Stimulated activated CD8-positive, alpha-beta memory T cell treated with anti-CD3 and anti-CD28 coated beads, Interleukin-7, amount 100 ng/mL, for 4 hours (primary cell): ENCODE measurements around the gene RERE.
A peak's percentile ranks its signal among the peaks of the same experiment; 100 is the strongest.
"Not testable (repeated sequence)": the region's sequence is repeated elsewhere in the genome, so short reads cannot be mapped to it uniquely, and the experiment has no call there.

Source experiments
- DNase-seq, 2 donors: peaks; one replicate each; pipeline ENCODE4 v3.0.0-alpha.2; 2020; ENCODE audit warnings: low read depth in 2 of 2

RERE gene

GRCh38 chr1:8517661-8518489 lies 299.6 kb downstream of the RERE start:
- DNase-seq, result no peak

DNA sequence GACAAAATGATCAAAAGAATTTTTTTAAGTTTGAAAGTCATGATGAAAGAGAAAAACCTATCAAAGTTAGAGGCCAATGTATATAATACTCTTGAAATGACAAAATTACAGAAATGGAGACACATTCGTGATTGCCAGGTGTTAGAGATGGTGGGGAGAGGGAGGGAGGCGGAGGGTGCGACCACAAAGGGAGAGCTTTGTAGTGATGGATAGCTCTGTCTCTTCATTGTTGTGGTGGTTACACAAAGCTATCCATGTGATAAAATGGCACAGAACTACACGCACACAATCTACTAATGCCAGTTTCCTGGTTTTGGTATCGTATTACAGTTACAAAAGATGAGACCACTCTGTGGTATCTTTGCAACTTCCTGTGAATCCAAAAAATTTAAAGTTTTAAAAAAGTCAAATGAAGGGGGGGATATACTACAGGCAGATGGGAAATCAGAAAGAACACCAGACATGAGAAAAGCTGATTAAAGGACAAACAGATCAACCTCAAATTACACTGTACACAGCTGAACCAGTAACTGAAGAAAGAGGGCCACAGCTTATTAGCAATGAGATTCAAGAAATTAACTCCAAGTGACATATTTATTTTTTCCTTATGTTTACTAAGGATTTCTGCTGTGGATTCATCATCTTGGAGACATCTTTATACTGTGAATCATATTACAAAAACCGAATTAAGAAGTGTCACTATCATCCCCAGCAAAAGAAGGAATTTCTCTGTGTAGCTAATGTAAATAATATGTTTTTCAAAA lies 300.5 kb downstream of the RERE start:
- no peak for DNase-seq

- DNase-seq, result no peak
Observed at GRCh38 chr1:8516278-8516777, 301.1 kb downstream of the RERE start.

DNA sequence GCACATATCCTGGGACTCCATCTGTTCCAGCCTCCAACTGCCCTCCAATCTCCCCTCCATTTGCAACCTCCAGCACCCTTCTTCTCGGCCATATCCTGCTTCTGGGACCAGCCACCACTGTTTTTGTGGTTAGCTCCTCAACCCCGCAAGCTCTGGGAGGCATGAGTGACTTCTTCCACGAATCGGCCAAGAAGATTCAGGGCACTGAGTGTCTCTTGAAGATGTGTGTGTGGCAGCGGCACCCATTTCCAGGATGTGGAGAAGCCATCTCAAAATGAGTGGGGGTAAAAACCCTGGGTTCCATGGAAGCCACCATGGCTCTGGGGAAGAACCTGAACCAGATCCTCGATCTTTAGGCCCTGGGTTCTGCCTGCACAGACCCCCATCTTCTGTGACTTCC lies 304.9 kb downstream of the RERE start:
- no peak for DNase-seq

DNA sequence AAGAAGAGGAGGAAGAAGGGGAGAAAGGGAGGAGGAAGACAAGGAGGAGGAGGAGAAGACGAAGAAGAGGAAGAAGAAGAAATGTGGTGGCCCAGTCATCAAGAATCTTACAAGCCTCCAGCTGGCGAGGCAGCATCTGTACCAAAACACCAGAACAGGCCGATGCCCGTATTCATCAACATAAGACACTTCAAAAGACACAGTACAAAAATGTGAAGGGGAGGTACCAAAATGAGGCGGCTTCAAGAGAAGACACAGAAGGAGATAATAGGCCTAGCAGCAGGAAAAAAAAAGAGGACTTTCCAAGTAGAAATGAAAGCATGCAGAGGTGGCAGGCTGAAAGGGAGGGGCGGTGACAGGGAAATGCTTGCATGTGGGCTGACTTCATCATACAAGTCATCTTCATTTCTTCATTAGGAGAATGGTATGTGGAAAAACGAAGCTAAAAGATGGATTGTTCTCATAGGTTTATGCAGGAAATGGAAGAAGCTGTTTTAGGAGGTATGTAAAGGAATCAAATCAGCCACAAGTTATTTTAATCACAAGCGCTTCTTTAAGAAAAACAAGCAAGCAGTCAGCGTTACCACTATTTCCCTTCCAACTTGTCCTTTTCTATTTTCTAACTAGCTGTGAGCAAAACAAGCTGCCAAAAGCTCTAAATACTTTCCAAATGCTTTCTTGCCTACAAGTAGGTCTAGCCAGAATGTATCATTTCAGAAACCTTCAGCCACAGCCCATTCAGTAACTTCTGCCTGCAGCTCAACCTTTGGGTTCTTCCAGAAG lies 307.2 kb downstream of the RERE start:
- DNase-seq, result peak in 1 of 2 donors; percentile 20

DNA sequence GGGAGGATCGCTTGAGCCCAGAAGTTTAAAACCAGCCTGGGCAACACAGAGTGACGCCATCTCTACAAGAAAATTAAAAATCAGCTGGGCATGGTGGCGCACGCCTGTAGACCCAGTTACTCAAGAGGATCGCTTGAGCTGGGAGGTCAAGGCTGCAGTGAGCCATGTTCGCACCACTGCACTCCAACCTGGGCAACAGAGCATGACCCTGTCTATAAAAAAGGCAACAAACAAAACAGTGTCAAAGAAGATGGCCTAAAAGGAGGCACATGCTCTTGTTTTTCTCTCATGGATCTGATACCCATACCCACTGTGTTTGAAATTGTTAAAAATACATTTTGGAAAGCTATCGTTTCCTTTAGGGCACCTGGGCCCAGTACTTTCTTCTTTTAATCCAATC lies 307.9 kb downstream of the RERE start:
- no peak for DNase-seq

GRCh38 chr1:8506995-8507615 lies 310.3 kb downstream of the RERE start:
- no peak for DNase-seq

DNA sequence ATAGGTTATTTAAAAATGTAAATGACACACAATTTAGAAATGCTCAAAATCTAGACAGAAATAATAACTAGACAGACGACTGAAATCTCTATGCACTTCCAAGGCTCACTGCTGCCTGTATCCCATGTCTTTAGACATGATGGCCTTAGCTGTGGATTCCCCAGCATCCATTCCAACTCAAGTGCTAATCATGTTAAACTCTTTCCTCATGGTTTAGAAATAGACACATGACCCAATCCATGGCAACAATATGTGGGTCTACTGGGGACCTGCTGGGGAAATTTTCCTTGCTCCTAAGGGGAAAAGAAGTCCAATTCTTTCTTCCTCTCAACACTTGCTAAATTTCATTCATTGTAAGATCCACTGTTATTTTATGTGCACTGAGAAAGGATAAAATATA lies 311.0 kb downstream of the RERE start:
- no peak for DNase-seq

DNA sequence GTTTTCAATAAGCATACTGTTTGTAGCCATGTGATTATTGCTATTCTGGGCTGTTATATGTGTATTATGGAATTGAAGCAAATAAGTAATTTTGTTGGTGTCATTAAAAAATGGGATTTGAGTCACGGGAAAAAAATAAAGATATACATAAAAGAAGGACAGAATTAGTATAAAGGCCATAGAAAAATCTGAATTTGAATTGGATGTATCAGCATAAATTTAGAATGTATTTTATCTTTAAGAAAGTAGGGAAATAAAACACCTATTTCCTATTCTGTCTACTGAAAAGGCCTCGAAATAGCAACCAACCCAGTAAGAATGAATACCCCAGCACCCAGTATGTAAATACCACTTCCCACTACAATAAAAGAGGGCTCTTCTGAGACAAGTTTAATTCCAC lies 313.6 kb downstream of the RERE start:
- DNase-seq, result no peak

DNA sequence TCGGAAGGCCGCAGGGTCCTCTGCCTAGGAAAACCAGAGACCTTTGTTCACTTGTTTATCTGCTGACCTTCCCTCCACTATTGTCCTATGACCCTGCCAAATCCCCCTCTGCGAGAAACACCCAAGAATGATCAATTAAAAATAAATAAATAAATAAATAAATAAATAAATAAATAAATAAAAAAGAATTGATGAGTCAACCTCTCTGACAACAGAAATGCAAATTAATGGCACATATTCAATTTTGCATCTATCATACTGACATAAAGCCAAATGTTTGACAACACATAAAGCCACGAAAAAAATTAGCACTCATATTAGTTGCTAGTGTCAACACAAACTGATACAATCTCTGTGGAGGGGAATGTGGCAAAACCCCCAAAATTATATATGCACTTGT lies 314.5 kb downstream of the RERE start:
- not testable (repeated sequence) for DNase-seq

- no peak for DNase-seq
Observed at GRCh38 chr1:8497210-8497819, 320.1 kb downstream of the RERE start.

DNA sequence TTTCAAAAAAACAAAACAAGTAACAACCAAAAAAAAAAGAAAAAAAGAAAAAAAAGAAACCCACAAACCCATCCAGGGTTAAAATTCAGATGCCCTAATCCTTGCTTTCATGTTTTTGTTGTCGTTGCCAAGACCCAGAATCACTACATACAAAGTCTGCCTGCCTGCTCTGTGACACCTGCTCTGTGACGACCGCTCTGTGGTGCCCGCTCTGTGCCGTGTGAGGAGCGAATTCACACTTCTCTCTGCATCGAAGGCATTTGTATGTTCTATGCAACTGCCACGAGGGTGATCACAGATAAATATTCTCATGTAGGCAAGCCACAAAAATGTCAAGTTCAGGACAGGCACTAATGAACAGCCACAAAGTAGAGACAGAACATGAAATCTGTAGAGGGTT lies 321.0 kb downstream of the RERE start:
- peak in 1 of 2 donors; percentile 16 for DNase-seq

- peak in 1 of 2 donors; percentile 21 for DNase-seq
Observed at GRCh38 chr1:8495928-8496401, 321.5 kb downstream of the RERE start.

- no peak for DNase-seq
Observed at GRCh38 chr1:8494681-8495080, 322.8 kb downstream of the RERE start.

- no peak for DNase-seq
Observed at GRCh38 chr1:8493916-8494540, 323.4 kb downstream of the RERE start.

- DNase-seq, result no peak
Observed at GRCh38 chr1:8487249-8487648, 330.2 kb downstream of the RERE start.

DNA sequence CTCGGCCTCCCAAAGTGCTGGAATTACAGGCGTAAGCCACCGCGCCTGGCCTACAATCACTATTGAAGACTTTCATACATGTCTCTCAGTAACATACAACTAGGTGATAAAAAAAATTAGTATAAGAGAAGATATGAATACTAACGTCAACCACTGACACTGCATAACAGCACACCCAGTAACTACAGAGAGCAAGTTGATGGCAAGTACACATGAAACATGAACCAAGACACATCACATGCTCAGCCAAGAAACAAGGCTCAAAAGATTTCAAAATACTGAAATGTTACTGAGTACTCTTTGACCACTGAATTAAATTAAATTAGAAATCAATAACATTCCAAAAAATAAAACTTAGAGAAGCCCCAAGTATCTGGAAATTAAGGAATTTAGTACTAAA lies 331.4 kb downstream of the RERE start:
- no peak for DNase-seq

DNA sequence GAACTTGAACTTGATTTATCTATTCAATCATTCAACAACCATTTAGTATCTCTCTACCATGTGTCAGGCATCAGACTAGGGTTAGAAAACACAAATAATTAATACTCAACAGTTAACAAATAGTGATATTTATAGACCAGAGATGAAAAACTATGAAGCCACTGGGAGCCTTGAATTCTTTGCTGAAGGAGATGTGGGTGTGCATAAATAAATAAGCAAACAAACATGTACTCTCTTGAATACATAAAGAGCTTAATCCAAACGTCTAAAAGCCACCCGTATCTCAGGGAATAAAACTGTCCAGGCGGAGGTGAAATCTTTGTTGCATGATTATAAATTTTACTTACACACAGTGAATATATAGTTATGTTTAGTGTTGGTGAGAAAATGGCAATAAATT lies 333.9 kb downstream of the RERE start:
- no peak for DNase-seq

GRCh38 chr1:8482979-8483381 lies 334.5 kb downstream of the RERE start:
- no peak for DNase-seq

DNA sequence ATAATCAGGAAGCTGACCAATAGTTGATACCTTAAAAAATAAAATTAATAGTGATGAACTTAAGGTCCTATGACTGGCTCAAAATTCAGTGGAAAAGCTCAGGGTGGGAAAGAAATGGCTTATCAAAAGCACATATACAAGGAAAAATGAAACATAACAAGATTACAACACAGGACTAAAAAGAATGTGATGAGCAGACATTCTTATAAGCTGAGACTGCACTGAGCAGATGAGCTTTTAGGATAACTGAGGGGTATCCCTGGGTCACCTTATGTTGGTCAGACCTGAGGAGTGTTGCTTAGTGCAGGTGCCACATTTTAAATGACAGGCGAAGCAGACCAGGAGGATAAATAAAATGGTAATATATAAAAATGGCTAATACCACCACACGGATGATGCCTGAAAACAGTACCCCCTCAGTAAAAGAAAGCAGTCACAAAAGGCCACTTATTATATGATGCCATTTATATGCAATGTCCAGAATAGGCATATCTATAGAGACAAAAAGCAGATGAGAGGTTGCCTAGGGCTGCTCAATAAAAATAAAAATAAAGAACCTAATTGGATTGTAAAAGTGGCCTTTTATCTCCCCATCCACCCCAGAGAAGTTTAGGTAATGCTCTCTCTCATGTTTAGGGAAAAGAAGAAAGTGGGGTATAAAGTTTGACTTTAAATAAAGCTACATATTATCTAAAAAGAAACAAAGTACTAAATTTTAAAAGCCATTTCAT lies 335.6 kb downstream of the RERE start:
- DNase-seq, result no peak
